Loucy (cell line): ENCODE data around the gene MRPL53.

Experiments
- CTCF ChIP-seq: fragments of 200-600 bp; sonication (generic); conservative IDR thresholded peaks from 2 replicates; pipeline ENCODE4 v1.5.1; 2014; ENCODE audit warnings: mild to moderate bottlenecking, antibody characterized with exemption, low read length
- EZH2phosphoT487 ChIP-seq: fragments of 200-600 bp; IDR thresholded peaks from 2 replicates; pipeline ENCODE4 v1.6.1; 2018; ENCODE audit warnings: antibody characterized with exemption, mild to moderate bottlenecking, moderate library complexity, borderline replicate concordance

- TF ChIP-seq CTCF (no peak), EZH2phosphoT487 (no peak)
Observed at GRCh38 chr2:74498500-74499266, 26.2 kb upstream of the MRPL53 start.
